Central memory CD4-positive, alpha-beta T cell (primary cell): ENCODE results near the gene COL1A2.

Source experiments
- DNase-seq: peaks from one replicate; pipeline ENCODE4 v3.0.0; 2022

Gene COL1A2

DNA sequence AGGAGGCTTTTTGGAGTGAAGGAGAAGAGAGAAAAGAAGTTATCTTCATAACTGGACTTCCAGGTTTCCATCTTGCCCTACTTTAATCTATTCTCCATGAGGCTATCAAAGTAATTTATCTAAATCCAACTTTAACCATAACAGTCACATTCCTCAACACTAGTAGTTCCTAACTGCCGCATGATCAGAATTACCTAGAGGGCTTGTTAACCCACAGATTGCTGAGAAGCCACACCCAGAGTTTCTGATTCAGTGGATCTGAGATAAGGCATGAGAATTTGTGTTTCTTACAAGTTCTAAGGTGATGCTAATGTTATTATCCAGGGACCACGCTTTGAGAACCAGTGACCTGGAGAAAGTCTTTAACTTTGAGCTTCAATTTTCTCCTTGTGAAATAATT, 8.3 kb upstream of the COL1A2 start:
- DNase-seq, result no peak

DNA sequence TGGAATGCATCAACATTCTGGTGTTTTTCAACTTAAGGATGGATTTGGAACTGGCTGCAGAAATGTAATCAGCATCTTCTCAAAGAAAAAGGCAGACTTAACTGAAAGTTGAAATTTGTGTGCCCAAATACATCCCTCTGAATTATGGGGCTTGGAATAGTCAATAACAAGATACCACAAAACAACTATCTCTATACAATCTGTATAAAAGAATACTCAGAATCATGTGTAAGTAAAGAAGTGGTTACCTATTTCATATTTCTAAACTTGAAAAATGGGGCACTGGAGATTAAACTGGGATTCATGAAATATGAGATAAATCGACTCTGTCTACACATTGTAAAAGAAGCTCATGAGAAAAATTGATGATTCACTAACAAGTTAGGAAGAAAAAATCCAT, 6.2 kb upstream of the COL1A2 start:
- DNase-seq, result no peak

DNA sequence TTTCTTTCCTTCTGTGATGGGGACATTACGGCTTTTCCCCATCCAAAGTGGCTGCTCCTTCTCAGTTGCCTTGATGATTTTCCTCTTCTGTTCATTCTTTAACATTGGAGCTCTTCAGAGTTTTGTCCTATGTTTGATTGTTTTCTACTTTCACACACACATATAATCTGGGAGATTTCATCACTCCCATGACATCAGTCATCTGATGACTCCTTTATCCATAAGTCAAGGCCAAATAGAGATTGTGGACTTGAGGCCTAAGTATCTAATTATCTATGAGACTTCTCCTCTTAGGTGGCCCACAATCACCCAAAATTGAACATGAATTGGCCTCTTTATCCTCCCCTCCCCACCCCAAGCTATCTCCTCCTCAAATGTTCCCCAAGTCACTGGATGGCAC, 5.3 kb upstream of the COL1A2 start:
- no peak for DNase-seq

DNA sequence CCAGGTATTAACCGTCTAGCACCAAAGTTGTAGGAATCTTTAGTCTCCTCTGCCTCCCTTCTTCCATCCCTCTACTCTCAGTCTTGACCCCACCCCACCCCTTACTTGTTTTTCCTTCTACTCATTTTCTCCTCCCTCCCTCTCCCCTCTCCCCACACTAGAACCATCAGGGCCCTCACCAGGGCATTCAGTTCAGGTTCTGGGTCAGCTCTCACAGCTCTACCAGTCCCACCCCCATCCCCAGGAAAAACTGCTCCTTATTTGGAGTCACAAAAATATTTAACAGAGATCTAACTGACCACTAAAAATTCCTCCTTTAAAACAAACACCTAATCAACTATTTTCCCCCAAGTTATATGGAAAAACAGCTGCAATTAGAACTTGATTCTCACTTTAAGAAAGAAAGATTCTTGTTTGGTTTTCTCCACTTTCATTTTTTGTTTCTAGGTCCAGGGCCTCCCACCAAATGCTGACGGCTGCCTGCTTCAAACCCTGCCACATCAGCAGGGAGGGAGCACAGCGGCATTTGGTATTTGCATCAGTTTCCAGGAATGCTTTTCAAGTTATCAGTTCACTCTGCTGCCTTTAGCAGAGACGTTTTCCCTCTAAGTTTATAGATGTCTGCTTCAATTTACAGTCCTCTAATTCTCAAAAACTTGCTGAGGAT, 2.8 kb upstream of the COL1A2 start:
- no peak for DNase-seq

DNA sequence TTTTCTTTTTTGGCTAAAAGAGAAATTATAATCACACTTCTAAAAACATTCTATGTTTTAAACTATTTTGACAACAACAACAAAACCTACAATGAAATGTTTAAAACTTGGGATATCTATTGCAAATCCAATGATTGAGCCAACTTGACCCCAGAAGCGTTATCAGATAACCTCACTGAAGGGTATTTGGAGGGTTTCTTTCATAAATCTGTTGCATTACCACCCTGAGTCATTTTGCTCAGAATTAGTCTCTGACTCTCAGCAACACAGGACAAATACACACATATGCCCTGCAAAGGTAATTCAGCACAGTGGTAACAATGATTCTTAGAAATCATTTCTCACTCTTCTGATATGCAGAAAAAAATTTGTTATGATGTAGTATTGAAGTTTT, 2.3 kb upstream of the COL1A2 start:
- no peak for DNase-seq

DNA sequence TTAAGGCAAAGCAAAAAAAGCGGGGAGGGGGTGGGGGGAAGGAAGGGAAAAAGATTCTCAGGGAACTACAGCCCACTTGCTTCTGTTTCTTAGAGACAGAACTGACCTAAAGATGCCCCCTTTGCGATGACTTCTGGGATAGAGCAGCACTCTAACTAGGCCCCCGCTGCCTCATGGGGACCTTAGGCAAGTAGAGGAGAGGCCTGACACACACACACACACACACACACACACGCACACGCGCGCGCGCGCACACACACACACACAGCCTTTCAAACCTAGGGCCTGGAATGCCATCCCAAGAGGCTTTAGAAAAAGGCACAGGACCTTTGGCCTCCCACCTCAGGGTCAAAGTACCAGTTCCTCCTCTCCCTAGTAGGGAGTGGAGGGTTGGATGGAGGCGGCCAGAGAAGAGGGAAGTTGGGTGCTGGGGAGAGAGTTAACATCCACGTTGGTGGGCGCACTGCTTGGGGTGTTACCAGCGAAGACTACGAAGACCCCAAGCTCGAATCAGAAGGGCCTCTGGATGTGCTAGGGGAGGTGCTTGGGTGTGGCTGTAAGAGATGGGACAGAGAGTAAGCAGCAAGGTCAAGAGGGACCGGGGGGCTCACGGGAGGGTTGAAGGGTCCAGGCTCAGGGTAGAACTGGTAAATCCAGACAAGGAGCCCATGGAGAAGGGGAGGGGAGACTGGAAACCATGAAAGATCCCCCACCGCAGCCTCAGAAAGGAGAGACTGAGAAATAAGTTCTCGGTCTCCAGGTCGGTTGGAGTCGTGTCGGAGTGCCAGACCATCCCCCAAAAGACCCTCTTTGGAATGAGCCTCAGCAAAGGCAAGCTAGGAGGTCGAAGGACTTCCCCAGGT, 1.2 kb upstream of the COL1A2 start:
- DNase-seq, result no peak

DNA sequence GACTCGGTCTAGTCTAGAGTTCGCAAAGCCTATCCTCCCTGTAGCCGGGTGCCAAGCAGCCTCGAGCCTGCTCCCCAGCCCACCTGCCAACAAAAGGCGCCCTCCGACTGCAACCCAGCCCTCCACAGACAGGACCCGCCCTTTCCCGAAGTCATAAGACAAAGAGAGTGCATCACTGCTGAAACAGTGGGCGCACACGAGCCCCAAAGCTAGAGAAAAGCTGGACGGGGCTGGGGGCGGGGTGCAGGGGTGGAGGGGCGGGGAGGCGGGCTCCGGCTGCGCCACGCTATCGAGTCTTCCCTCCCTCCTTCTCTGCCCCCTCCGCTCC, 622 bp upstream of the COL1A2 start:
- DNase-seq, result no peak

DNA sequence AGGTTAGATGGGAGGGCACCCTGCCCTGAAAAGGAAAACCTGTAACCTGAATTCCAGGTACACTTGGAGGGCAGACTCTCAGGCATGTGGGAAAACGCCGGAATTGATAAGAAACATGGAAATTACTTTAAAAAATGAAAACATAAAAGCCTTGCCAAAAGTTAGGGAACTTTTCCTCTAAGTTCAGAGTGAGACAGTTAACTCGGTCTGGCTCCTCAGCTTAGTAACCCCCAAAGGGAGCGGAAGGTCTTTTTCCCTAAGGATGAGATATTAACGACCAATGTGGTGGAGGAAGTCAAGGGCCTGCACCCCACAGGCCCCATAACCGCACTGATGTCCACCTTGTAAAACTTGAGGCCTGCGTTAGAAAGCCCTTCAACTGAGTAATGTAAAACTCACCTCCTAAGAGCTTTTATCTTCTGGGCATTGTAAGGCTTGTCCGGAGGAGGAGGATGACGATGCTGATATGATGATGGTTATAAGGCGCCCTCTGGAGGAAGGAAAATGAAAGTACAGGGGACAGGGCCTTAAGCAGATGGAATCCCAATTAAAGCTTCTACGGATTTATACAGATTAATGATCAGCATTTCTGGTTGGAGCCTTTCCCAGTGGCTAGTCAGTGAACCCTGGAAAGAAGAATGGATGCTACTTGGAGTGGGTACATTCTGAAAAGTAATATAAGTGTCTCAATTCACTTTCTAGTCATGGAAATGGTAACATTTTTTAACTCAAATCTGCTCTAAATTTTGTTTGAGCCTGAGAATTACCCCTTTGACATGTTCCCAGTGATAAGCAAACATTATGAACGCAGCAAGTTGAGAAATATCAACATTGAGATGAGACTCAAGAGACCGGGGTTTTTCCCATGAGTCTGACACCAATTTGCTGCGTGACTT, 694 bp downstream of the COL1A2 start:
- DNase-seq, result peak; percentile 35

DNA sequence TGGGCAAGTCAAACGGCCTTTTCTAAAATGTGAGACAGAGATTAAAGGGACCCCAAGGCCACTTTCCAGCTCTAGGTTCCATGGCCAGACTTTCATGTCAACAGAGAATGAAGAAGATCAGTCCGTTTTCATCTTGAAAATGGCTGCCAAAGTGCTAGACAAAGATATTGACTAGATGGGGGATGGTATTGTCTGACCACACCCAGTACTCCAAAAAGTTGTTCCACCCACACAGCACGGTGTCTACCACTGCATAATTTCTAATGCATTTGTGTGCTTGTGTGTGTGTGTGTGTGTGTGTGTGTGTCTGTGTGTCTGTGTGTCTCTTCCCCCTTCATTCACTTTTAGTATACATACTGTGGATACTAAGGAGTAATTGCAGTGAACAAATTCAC, 1.3 kb downstream of the COL1A2 start:
- no peak for DNase-seq

DNA sequence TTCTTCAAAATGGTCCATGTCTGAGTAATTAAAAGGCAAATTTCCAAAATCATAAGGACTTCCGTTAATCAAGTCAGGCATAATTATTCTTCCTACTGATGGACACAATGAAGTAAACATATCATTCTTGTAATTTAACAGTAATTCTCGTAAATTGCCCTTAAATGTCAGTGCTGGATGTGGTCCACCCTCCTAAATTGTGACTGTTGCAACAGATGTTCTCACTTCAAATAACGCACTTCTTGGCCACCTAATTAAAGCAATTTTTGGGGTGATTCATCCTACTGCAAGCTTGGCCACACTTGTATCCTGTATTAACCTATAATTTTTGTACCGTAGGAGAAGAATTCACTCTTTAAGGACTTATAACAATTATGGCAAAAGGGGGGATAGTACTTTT, 1.9 kb downstream of the COL1A2 start:
- no peak for DNase-seq

DNA sequence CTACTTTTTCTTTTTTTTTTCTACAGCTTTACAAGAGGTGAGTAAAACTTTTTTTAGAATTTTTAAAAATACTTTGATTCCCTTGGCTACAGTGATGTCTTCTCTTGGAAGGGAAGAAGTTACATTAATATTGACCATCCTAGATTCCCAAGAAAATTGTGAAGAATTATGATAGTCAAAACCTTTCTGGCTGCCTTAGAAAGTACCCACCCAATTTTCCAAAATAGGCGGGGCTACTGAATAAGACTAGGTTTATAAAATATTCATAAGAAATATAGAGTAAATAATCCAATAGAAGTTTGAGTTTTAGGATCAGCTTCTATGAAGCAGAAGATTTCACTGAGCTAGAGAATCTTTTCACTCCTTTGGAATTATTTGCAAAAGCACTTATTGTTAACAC, 3.0 kb downstream of the COL1A2 start:
- no peak for DNase-seq

DNA sequence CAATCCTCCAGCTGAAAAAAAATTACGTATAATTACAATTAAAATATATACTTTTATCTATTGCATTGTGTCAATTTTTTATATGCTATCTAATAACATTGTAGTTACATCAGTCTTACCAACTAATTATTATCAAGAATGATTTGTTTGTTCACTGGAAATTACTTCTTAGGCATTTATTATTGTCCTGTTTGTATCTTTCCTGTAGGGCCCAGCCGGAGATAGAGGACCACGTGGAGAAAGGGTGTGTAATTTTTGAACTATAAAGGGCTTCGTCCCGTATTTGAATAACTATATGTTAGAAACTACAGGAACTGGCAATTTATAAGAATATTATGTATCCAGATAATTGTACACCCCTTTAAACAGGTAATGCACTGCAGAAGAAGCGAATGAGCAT, 4.1 kb downstream of the COL1A2 start:
- no peak for DNase-seq

DNA sequence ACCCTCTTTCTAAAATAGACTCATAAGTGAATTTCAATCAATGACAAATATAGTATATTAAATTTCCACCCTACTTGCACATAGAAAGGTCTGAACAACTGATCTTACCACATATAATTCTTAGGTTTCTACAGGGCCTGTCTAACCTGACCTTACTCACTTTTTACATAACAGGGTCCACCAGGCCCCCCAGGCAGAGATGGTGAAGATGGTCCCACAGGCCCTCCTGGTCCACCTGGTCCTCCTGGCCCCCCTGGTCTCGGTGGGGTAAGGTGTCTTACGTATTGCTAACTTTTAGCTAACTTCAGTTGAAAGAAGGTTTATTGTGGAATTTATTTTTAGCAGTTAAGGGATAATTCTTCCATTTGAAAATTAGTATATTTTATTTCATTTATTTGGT, 5.3 kb downstream of the COL1A2 start:
- DNase-seq, result no peak

DNA sequence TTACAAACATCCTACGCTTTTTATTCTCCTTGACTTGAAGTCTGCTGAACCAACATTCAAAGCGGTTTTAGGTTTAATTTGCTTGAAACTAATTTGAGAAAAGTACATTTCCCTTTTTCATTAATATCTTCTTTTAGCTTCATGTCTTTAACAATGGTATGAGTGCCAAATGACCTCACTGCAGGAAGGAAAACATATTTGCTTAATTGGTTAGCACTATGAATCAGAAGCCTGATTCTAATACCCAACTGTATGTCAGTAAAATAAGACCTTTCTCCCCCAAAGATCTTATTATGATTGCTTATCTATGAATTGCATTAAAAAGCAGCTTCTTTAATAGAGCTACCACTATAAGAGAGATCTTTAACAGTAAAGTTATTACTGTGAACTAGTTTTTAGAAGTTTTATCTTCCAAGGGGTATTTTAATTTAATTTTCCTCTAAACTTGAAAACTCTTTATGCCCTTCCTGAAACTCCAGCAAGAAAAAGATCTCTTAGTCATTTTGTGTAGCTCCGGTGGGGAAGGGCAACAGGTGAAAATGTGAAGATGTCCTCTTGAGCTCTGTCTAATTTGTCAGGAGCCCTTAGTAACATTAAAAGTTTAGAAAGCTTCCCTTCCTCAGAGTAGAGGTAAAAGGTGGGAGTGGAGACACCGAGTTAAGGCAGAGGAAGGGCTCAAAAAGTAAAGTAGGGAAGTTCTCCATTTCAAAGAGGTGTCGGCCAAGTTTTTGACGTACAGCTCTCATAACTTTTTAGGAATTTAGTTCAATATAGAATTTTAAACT, 6.1 kb downstream of the COL1A2 start:
- DNase-seq, result no peak

DNA sequence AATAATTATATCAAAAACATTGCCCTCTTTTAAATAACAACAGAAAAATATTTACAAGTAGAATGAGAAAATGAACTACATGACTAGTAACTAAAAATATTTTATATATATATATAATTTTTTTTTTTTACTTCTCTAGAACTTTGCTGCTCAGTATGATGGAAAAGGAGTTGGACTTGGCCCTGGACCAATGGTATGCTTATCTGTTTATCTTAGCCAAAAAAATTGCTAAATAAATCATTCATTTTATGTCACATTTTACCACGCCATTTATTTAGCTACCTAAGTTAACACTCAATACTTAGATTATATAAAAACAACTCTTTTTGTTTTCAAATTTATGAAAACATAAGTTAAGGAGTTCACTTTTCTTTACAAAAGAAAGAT, 6.7 kb downstream of the COL1A2 start:
- no peak for DNase-seq

DNA sequence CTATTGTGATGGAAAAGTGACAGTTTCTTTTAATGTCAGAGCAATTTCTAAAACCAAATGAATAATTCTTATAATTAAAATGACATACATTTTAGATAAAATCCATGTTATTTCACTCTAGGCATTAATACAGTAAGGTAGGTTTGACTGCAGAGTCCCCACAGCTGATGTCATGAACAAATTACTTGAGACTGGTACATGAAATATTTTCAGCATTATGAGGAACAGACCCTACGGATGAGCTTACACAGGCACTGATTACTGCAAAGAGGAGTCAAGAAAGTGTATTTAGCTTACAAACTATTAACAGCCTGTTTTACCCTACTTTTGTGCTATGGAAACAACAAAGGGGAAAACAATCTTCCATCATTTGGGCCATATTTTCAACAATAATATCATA, 8.9 kb downstream of the COL1A2 start:
- DNase-seq, result no peak

DNA sequence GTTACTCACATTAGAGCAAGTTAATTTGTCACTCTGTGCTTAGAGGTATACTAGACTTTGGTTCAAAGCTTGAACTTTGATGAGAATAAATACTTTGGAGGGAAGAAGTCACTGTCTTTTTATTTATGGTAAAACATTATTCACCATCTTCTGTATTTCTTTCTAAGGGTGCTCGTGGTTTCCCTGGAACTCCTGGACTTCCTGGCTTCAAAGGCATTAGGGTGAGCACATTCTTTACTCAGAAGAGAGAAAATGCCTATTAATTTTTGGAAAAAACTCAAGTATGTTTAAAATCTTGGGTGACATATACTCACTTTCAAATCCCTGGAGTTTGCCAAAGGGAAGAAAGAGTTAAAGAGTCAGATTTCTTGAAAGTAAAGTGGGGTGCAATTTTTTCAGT, 10.8 kb downstream of the COL1A2 start:
- no peak for DNase-seq

DNA sequence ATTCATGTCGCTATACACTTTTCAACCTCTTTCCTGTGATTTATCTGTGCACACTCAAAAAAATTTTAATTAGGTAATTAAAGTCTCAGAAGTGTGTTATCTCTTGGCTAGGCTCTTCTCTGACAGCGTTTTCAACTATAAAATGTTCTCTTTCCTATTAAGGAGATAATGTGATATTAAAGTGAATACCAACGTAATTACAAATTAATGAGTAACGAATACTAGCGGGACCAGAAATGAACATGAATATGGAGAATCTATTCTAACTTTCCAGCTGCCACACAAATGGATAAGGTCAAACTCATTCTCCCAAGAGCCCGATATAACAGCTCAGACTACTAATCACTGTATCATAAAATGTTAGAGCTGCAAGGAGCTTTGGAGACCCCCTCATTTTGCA, 12.0 kb downstream of the COL1A2 start:
- DNase-seq, result no peak

DNA sequence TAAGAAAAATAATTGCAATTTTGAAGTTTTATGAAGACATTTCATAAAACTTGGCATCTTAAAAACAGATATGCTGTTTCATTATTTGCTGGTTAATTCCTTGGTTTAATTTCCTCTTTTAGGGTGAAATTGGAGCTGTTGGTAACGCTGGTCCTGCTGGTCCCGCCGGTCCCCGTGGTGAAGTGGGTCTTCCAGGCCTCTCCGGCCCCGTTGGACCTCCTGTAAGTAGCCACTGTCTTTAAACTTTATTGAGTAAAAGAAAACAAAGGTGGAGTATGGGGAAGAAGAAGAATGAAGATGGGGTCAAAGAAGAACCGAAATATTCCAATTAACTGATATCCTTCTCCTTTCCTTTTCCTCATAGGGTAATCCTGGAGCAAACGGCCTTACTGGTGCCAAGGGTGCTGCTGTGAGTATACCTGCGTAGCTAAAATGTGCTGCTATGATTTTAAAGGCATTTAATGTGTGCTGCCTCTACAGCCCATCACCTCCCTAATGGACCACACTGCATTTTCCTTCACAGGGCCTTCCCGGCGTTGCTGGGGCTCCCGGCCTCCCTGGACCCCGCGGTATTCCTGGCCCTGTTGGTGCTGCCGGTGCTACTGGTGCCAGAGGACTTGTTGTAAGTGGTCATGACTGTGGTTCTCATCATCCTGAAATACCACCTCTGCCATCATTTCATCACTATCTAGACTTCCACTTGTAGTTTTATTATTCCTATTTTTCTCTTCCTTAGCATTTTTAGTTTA, 14.7 kb downstream of the COL1A2 start:
- DNase-seq, result no peak

DNA sequence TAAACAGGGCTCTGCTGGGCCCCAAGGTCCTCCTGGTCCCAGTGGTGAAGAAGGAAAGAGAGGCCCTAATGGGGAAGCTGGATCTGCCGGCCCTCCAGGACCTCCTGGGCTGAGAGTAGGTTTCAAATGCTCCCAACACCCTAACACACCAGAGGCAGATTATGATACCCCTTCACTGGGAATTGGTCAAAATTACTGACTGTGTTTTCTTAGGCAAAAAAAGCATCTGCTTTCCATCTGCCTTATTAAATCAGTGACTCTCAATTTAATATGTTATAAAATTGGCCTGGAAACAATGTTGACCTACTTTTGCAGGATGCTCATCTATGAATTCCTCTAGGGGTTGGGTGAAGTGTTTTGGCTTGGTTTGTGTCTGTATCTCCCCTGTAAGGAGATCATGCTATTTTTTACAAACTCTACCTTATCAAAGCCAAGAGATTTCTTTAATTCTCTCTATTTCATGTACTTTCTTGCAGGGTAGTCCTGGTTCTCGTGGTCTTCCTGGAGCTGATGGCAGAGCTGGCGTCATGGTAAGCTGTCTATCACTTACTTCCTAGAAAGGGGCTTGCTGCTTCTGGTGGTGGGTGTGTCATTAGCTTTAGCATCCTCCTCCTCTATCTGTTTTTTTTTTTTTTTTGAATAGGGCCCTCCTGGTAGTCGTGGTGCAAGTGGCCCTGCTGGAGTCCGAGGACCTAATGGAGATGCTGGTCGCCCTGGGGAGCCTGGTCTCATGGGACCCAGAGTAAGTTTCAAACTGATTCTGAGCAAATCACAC, 15.9 kb downstream of the COL1A2 start:
- DNase-seq, result no peak

DNA sequence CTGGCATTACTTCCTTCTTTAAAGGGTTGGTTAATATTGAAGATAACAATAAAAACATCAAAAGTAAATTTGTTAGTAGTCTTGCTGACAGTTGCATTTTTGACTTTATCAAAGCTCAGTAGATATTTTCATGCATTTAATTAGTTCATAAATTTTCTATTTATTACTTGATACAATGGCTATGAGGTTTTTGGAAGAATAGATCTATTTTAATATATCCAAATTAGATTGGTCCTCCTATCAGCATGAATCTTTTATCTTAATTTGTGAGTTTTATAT, 16.4 kb downstream of the COL1A2 start:
- DNase-seq, result no peak
